GM12878 (cell line): ENCODE results near the gene ABCF1. TPM values are rescaled to one million over a fixed set of nuclear protein-coding genes. Genes with fewer than 3 reads are reported as not detected.

Experiments used
- BCL11A ChIP-seq: IDR thresholded peaks from 2 replicates; pipeline ENCODE4 v1.6.1; 2011; ENCODE audit warnings: low read depth, low read length
- CEBPB ChIP-seq, 2 experiments: fragments of 150-350 bp in 1 of 2; IDR thresholded peaks; 2 replicates each; pipeline ENCODE4 v1.6.1; 2012 to 2014; ENCODE audit warnings: low read depth in 2 of 2, low read length in 2 of 2, borderline replicate concordance in 1 of 2, inconsistent platforms in 1 of 2
- CHD1 ChIP-seq: IDR thresholded peaks from 2 replicates; pipeline ENCODE4 v1.6.1; 2012; ENCODE audit warnings: low read depth, low read length, improper control_type of control experiment
- CREB1 ChIP-seq: IDR thresholded peaks from 2 replicates; pipeline ENCODE4 v1.6.1; 2012; ENCODE audit warnings: low read depth, mild to moderate bottlenecking, inconsistent platforms
- EGR1 ChIP-seq, 2 experiments: IDR thresholded peaks; 1 replicate in 1 of 2; 2 replicates in 1 of 2; pipeline ENCODE4 v1.6.1; 2011 to 2012; ENCODE audit warnings: low read depth in 2 of 2, low read length in 2 of 2, borderline replicate concordance in 1 of 2, mild to moderate bottlenecking in 1 of 2, moderate library complexity in 1 of 2
- FOS ChIP-seq: IDR thresholded peaks from 3 replicates; pipeline ENCODE4 v1.6.1; 2011; ENCODE audit warnings: borderline replicate concordance; ENCODE audit not compliant: insufficient read length; ENCODE audit errors: extremely low read depth
- MXI1 ChIP-seq: fragments of 150-350 bp; IDR thresholded peaks from 2 replicates; pipeline ENCODE4 v1.6.1; 2011; ENCODE audit warnings: low read depth, mild to moderate bottlenecking, inconsistent platforms, low read length, improper control_type of control experiment
- NR2F1 ChIP-seq: fragments of 450-650 bp; conservative IDR thresholded peaks from 2 replicates; pipeline ENCODE4 v1.6.1; 2017; ENCODE audit warnings: mild to moderate bottlenecking
- PAX5 ChIP-seq: IDR thresholded peaks from 2 replicates; pipeline ENCODE4 v1.6.1; 2011; ENCODE audit warnings: low read depth, low read length, borderline replicate concordance
- PML ChIP-seq: IDR thresholded peaks from 2 replicates; pipeline ENCODE4 v1.6.1; 2012; ENCODE audit warnings: low read length, inconsistent platforms
- POLR2A ChIP-seq: IDR thresholded peaks from 2 replicates; pipeline ENCODE4 v1.6.1; 2011; ENCODE audit warnings: low read depth, mild to moderate bottlenecking, low read length
- POLR2AphosphoS2 ChIP-seq: IDR thresholded peaks from 2 replicates; pipeline ENCODE4 v1.6.1; 2011; ENCODE audit warnings: low read depth, mild to moderate bottlenecking, low read length, improper control_type of control experiment, moderate library complexity
- RELB ChIP-seq: fragments of 450-650 bp; IDR thresholded peaks from 2 replicates; pipeline ENCODE4 v1.6.1; 2017; ENCODE audit warnings: low read depth, mild to moderate bottlenecking, moderate library complexity
- SREBF1 ChIP-seq: IDR thresholded peaks from 2 replicates; pipeline ENCODE4 v1.6.1; 2012; ENCODE audit warnings: mild to moderate bottlenecking, low read length
- STAT1 ChIP-seq: fragments of 450-650 bp; conservative IDR thresholded peaks from 2 replicates; pipeline ENCODE4 v1.6.1; 2014; ENCODE audit warnings: antibody characterized with exemption, mild to moderate bottlenecking
- TAF1 ChIP-seq: IDR thresholded peaks from 2 replicates; pipeline ENCODE4 v1.6.1; 2011; ENCODE audit warnings: mild to moderate bottlenecking, low read depth, low read length, borderline replicate concordance
- YY1 ChIP-seq: IDR thresholded peaks from 2 replicates; pipeline ENCODE4 v1.6.1; 2011; ENCODE audit warnings: low read depth, mild to moderate bottlenecking, low read length
- ZNF687 ChIP-seq: fragments of 450-650 bp; IDR thresholded peaks from 2 replicates; pipeline ENCODE4 v1.6.1; 2017; ENCODE audit warnings: mild to moderate bottlenecking, moderate library complexity
- polyA plus RNA-seq, 11 experiments: library from polyadenylated mRNA; depleted of rRNA in 4 of 11; unstranded in 6 of 11; stranded (reverse) in 5 of 11; fragments of >200 nt; fragmentation: Nextera tagmentation in 4 of 11; fragmentation: Illumina TruSeq in 1 of 11; extraction: Ambion mirVana in 4 of 11; extraction: Trizol in 1 of 11; gene quantifications; 1 replicate in 1 of 11; 2 replicates in 10 of 11; pipeline versions ENCODE4 v1.2.1 to v1.2.3, GENCODE V29; 2011 to 2016; ENCODE audit warnings: inconsistent platforms in 2 of 11, missing spikeins in 2 of 11, low read depth in 1 of 11
- total RNA-seq, 4 experiments: library from RNA; depleted of rRNA in 3 of 4; stranded (reverse); fragments of >200 nt in 3 of 4; fragmentation: Illumina TruSeq in 1 of 4; extraction: Trizol in 1 of 4; gene quantifications; 2 replicates each; pipeline versions ENCODE4 v1.2.1 to v1.2.3, GENCODE V29; 2013 to 2021
- TF ChIP-seq, protein P1 (sequence below): fragments of 450-650 bp; IDR thresholded peaks from 2 replicates; pipeline ENCODE4 v1.6.1; 2018; ENCODE audit warnings: mild to moderate bottlenecking, low read depth, moderate library complexity; ENCODE audit not compliant: partially characterized antibody

ABCF1 gene
- total and polyA plus RNA-seq, 10 of the 15 experiments (the other 5 are each of a cell fraction or from before 2014, with no cell fraction given): 21.3 to 79.6 (median 55.9) TPM

DNA sequence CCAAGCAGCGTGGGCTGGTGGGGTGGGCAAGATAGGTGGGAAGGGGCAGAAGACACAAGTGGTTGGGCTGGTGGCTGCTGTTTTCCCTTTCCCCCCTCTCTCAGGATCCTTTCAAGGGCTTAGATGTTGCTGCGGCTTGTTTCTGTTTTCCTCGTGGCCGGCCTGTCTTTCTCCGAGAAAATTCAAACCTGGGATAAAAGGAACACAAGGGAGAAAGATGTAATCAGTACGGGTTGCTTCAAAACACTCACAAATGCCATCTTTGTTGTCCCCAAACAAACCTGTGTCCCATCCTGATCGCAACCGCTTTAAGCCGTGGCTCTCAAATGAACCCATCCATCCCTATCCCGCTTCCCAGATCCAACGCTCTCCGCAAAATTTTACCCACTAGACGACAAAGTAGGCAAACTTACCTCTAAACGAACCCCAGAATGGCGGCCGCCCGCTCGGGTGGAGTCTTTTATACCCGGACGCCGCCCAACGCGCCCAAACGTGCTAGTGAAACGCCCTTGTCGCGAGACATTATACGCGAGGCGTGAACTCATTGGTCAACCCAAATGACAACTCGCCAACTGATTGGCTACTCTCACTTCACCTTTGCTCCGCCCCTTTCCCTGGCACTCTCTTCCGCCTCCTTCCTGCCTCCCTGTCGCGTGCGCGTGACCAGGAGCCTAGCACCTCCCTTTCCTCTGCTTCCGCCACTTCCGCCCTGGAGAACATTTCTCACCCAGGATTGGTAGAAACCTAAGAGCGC is 45.7 kb downstream of the ABCF1 start, which contains the start of gene PPP1R10 (continued):
- peak; percentile 99 for TF ChIP-seq YY1
- TF ChIP-seq BCL11A: 0 out of 2 replicates have a peak, but pooled peaks have one; percentile 19
- 0 out of 2 replicates have a peak, but pooled peaks have one; percentile 18 for TF ChIP-seq NR2F1
- peak; percentile 27 for TF ChIP-seq FOS
- TF ChIP-seq MXI1: no peak; the same call in 1 of the 2 replicates
- peak; percentile 37; the same call in 1 of the 2 replicates for TF ChIP-seq RELB
- TF ChIP-seq EGR1 (IDR thresholded peaks at IDR 0.05; ENCODE audit: borderline replicate concordance in 1 of 2, low read depth in 2 of 2, low read length in 2 of 2): peak; percentile 9 to 48; a peak in 2 of 3 replicates
- TF ChIP-seq, protein P1, sequence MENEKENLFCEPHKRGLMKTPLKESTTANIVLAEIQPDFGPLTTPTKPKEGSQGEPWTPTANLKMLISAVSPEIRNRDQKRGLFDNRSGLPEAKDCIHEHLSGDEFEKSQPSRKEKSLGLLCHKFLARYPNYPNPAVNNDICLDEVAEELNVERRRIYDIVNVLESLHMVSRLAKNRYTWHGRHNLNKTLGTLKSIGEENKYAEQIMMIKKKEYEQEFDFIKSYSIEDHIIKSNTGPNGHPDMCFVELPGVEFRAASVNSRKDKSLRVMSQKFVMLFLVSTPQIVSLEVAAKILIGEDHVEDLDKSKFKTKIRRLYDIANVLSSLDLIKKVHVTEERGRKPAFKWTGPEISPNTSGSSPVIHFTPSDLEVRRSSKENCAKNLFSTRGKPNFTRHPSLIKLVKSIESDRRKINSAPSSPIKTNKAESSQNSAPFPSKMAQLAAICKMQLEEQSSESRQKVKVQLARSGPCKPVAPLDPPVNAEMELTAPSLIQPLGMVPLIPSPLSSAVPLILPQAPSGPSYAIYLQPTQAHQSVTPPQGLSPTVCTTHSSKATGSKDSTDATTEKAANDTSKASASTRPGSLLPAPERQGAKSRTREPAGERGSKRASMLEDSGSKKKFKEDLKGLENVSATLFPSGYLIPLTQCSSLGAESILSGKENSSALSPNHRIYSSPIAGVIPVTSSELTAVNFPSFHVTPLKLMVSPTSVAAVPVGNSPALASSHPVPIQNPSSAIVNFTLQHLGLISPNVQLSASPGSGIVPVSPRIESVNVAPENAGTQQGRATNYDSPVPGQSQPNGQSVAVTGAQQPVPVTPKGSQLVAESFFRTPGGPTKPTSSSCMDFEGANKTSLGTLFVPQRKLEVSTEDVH: no peak
- peak; percentile 78 for TF ChIP-seq ZNF687
- TF ChIP-seq POLR2A: peak; percentile 97
- TF ChIP-seq CHD1: peak; percentile 96
- peak; percentile 50; the same call in 1 of the 2 replicates for TF ChIP-seq PAX5
- TF ChIP-seq SREBF1: 0 out of 2 replicates have a peak, but pooled peaks have one; percentile 38
- TF ChIP-seq CREB1: peak; percentile 90
- peak; percentile 99 for TF ChIP-seq PML
- TF ChIP-seq CEBPB (IDR thresholded peaks at IDR 0.05; ENCODE audit: borderline replicate concordance in 1 of 2, low read depth in 2 of 2, low read length in 2 of 2): no peak
- peak; percentile 100 for TF ChIP-seq TAF1
- peak; percentile 78; the same call in 1 of the 2 replicates for TF ChIP-seq STAT1
- TF ChIP-seq POLR2AphosphoS2: peak; percentile 99
